Measurements from ENCODE around the gene NEBL.

NEBL gene

GRCh38 chr10:20882091-20882490 is 15.0 kb downstream of the NEBL start:
- no peaks in the 10 kb centered on the region for H3K4me1 ChIP-seq (ENCODE audit: insufficient read depth, low read length)
- H3K27ac ChIP-seq (ENCODE audit: low read length): no peak overlapping the region

GRCh38 chr10:20879136-20879535 is 18.0 kb downstream of the NEBL start:
- H3K27me3 ChIP-seq (ENCODE audit: insufficient read depth, low read length): no peaks in the 10 kb centered on the region
- H3K27ac ChIP-seq (ENCODE audit: low read length): no peak overlapping the region
- no peaks in the 10 kb centered on the region for H3K4me1 ChIP-seq (ENCODE audit: insufficient read depth, low read length)
- no peaks in the 10 kb centered on the region for H3K9me3 ChIP-seq (ENCODE audit: insufficient read depth, low read depth, low read length)
- H3K36me3 ChIP-seq (ENCODE audit: insufficient read depth, low read depth, low read length): no peaks in the 10 kb centered on the region
- H3K9ac ChIP-seq (ENCODE audit: low read depth, low read length): no peak overlapping the region
- H3K4me3 ChIP-seq (ENCODE audit: low read length): no peak overlapping the region

More at GRCh38 chr10:20882091-20882490, 15.0 kb downstream of the NEBL start:
- Histone ChIP-seq H3K4me3 (ENCODE audit: low read length) (no peak overlapping the region), H3K9me3 (ENCODE audit: insufficient read depth, low read depth, low read length) (no peaks in the 10 kb centered on the region), H3K27me3 (ENCODE audit: insufficient read depth, low read length) (no peaks in the 10 kb centered on the region), H3K36me3 (ENCODE audit: insufficient read depth, low read depth, low read length) (no peaks in the 10 kb centered on the region), H3K9ac (ENCODE audit: low read depth, low read length) (no peak overlapping the region)

- no peak overlapping the region for H3K9ac ChIP-seq (ENCODE audit: low read depth, low read length)
- no peak overlapping the region for H3K4me3 ChIP-seq (ENCODE audit: low read length)
- no peak overlapping the region for H3K27ac ChIP-seq (ENCODE audit: low read length)
- H3K36me3 ChIP-seq (ENCODE audit: insufficient read depth, low read depth, low read length): no peaks in the 10 kb centered on the region
- H3K27me3 ChIP-seq (ENCODE audit: insufficient read depth, low read length): no peaks in the 10 kb centered on the region
- no peaks in the 10 kb centered on the region for H3K4me1 ChIP-seq (ENCODE audit: insufficient read depth, low read length)
- no peaks in the 10 kb centered on the region for H3K9me3 ChIP-seq (ENCODE audit: insufficient read depth, low read depth, low read length)
These were observed 18.8 kb downstream of the NEBL start for GRCh38 chr10:20877986-20878983.

GRCh38 chr10:20877554-20877953 is 19.6 kb downstream of the NEBL start:
- no peak overlapping the region for H3K4me3 ChIP-seq (ENCODE audit: low read length)
- H3K9ac ChIP-seq (ENCODE audit: low read depth, low read length): no peak overlapping the region
- H3K4me1 ChIP-seq (ENCODE audit: insufficient read depth, low read length): no peaks in the 10 kb centered on the region
- H3K36me3 ChIP-seq (ENCODE audit: insufficient read depth, low read depth, low read length): no peaks in the 10 kb centered on the region
- no peaks in the 10 kb centered on the region for H3K9me3 ChIP-seq (ENCODE audit: insufficient read depth, low read depth, low read length)
- no peak overlapping the region for H3K27ac ChIP-seq (ENCODE audit: low read length)
- H3K27me3 ChIP-seq (ENCODE audit: insufficient read depth, low read length): no peaks in the 10 kb centered on the region

GRCh38 chr10:20874261-20874660 is 22.9 kb downstream of the NEBL start:
- no peaks in the 10 kb centered on the region for H3K27me3 ChIP-seq (ENCODE audit: insufficient read depth, low read length)
- peaks cover 7% of the 10 kb centered on the region; the same call in 1 of the 2 replicates for H3K4me1 ChIP-seq (ENCODE audit: insufficient read depth, low read length)
- H3K4me3 ChIP-seq (ENCODE audit: low read length): no peak overlapping the region
- no peaks in the 10 kb centered on the region for H3K9me3 ChIP-seq (ENCODE audit: insufficient read depth, low read depth, low read length)
- H3K9ac ChIP-seq (ENCODE audit: low read depth, low read length): no peak overlapping the region
- H3K27ac ChIP-seq (ENCODE audit: low read length): no peak overlapping the region
- no peaks in the 10 kb centered on the region for H3K36me3 ChIP-seq (ENCODE audit: insufficient read depth, low read depth, low read length)

- no peaks in the 10 kb centered on the region for H3K36me3 ChIP-seq (ENCODE audit: insufficient read depth, low read depth, low read length)
- H3K27me3 ChIP-seq (ENCODE audit: insufficient read depth, low read length): no peaks in the 10 kb centered on the region
These were observed 25.1 kb downstream of the NEBL start for GRCh38 chr10:20871970-20872369.

GRCh38 chr10:20870834-20871233 is 26.3 kb downstream of the NEBL start:
- Histone ChIP-seq H3K4me3 (ENCODE audit: low read length) (no peak overlapping the region), H3K27ac (ENCODE audit: low read length) (no peak overlapping the region), H3K9me3 (ENCODE audit: insufficient read depth, low read depth, low read length) (no peaks in the 10 kb centered on the region), H3K36me3 (ENCODE audit: insufficient read depth, low read depth, low read length) (no peaks in the 10 kb centered on the region), H3K27me3 (ENCODE audit: insufficient read depth, low read length) (no peaks in the 10 kb centered on the region), H3K4me1 (ENCODE audit: insufficient read depth, low read length) (peaks cover 7% of the 10 kb centered on the region; the same call in 1 of the 2 replicates), H3K9ac (ENCODE audit: low read depth, low read length) (no peak overlapping the region)

More at GRCh38 chr10:20871970-20872369, 25.1 kb downstream of the NEBL start:
- H3K4me3 ChIP-seq (ENCODE audit: low read length): no peak overlapping the region
- no peak overlapping the region for H3K9ac ChIP-seq (ENCODE audit: low read depth, low read length)
- no peaks in the 10 kb centered on the region for H3K9me3 ChIP-seq (ENCODE audit: insufficient read depth, low read depth, low read length)
- no peak overlapping the region for H3K27ac ChIP-seq (ENCODE audit: low read length)
- peaks cover 7% of the 10 kb centered on the region; the same call in 1 of the 2 replicates for H3K4me1 ChIP-seq (ENCODE audit: insufficient read depth, low read length)

- no peaks in the 10 kb centered on the region for H3K36me3 ChIP-seq (ENCODE audit: insufficient read depth, low read depth, low read length)
- H3K27me3 ChIP-seq (ENCODE audit: insufficient read depth, low read length): no peaks in the 10 kb centered on the region
- H3K9ac ChIP-seq (ENCODE audit: low read depth, low read length): no peak overlapping the region
- H3K9me3 ChIP-seq (ENCODE audit: insufficient read depth, low read depth, low read length): no peaks in the 10 kb centered on the region
- H3K4me3 ChIP-seq (ENCODE audit: low read length): no peak overlapping the region
- peaks cover 6% of the 10 kb centered on the region; the same call in 1 of the 2 replicates for H3K4me1 ChIP-seq (ENCODE audit: insufficient read depth, low read length)
- H3K27ac ChIP-seq (ENCODE audit: low read length): no peak overlapping the region
These were observed 34.1 kb downstream of the NEBL start for GRCh38 chr10:20863008-20863407.

- H3K9ac ChIP-seq (ENCODE audit: low read depth, low read length): no peak overlapping the region
- no peaks in the 10 kb centered on the region for H3K9me3 ChIP-seq (ENCODE audit: insufficient read depth, low read depth, low read length)
- H3K4me1 ChIP-seq (ENCODE audit: insufficient read depth, low read length): no peaks in the 10 kb centered on the region
- no peaks in the 10 kb centered on the region for H3K27me3 ChIP-seq (ENCODE audit: insufficient read depth, low read length)
- H3K27ac ChIP-seq (ENCODE audit: low read length): no peak overlapping the region
- no peaks in the 10 kb centered on the region for H3K36me3 ChIP-seq (ENCODE audit: insufficient read depth, low read depth, low read length)
- H3K4me3 ChIP-seq (ENCODE audit: low read length): no peak overlapping the region
These were observed 38.6 kb downstream of the NEBL start for GRCh38 chr10:20858292-20859124.

- H3K27me3 ChIP-seq (ENCODE audit: insufficient read depth, low read length): no peaks in the 10 kb centered on the region
- H3K36me3 ChIP-seq (ENCODE audit: insufficient read depth, low read depth, low read length): no peaks in the 10 kb centered on the region
- no peaks in the 10 kb centered on the region for H3K4me1 ChIP-seq (ENCODE audit: insufficient read depth, low read length)
- H3K27ac ChIP-seq (ENCODE audit: low read length): no peak overlapping the region
- H3K4me3 ChIP-seq (ENCODE audit: low read length): no peak overlapping the region
- H3K9me3 ChIP-seq (ENCODE audit: insufficient read depth, low read depth, low read length): no peaks in the 10 kb centered on the region
- no peak overlapping the region for H3K9ac ChIP-seq (ENCODE audit: low read depth, low read length)
These were observed 40.6 kb downstream of the NEBL start for GRCh38 chr10:20856484-20856883.

GRCh38 chr10:20855398-20856038 is 41.6 kb downstream of the NEBL start:
- H3K4me3 ChIP-seq (ENCODE audit: low read length): no peak overlapping the region
- no peaks in the 10 kb centered on the region for H3K9me3 ChIP-seq (ENCODE audit: insufficient read depth, low read depth, low read length)
- no peak overlapping the region for H3K9ac ChIP-seq (ENCODE audit: low read depth, low read length)
- H3K36me3 ChIP-seq (ENCODE audit: insufficient read depth, low read depth, low read length): no peaks in the 10 kb centered on the region
- H3K4me1 ChIP-seq (ENCODE audit: insufficient read depth, low read length): no peaks in the 10 kb centered on the region
- no peak overlapping the region for H3K27ac ChIP-seq (ENCODE audit: low read length)
- no peaks in the 10 kb centered on the region for H3K27me3 ChIP-seq (ENCODE audit: insufficient read depth, low read length)

Measured in iPS-20b (cell line).